SK-N-MC (cell line): ENCODE results near the gene MBIP.
A peak's percentile ranks its signal among the peaks of the same experiment; 100 is the strongest.

Experiments used
- DNase-seq: peaks from one replicate; pipeline ENCODE4 v3.0.0-alpha.2; 2011; ENCODE audit warnings: low read depth, low spot score
- H3K27ac ChIP-seq: fragments of 200-600 bp; sonication (generic); 2 replicates; pipeline ENCODE4 v1.5.1; 2016; ENCODE audit warnings: mixed run types
- H3K36me3 ChIP-seq: fragments of 200-600 bp; sonication (generic); 2 replicates; pipeline ENCODE4 v1.6.1; 2017; ENCODE audit warnings: antibody characterized with exemption, low read length, mixed read lengths; ENCODE audit not compliant: insufficient read depth
- H3K4me3 ChIP-seq: fragments of 200-600 bp; sonication (generic); 2 replicates; pipeline ENCODE4 v1.5.1; 2016
- H3K9ac ChIP-seq: fragments of 200-600 bp; sonication (generic); 2 replicates; pipeline ENCODE4 v1.8.0; 2017; ENCODE audit warnings: mixed run types, mixed read lengths; ENCODE audit not compliant: insufficient read length
- H3K9me3 ChIP-seq: fragments of 200-600 bp; sonication (generic); 2 replicates; pipeline ENCODE4 v1.6.1; 2017; ENCODE audit warnings: low read depth, mild to moderate bottlenecking, antibody characterized with exemption, low read length, moderate library complexity, mixed read lengths
- EZH2 ChIP-seq: fragments of 200-600 bp; sonication (generic); IDR thresholded peaks from one replicate; pipeline ENCODE4 v1.6.1; 2017; ENCODE audit warnings: antibody characterized with exemption
- FOXP2 ChIP-seq: optimal IDR thresholded peaks from 2 replicates; pipeline ENCODE3; 2011; ENCODE audit warnings: mild to moderate bottlenecking, moderate library complexity; ENCODE audit not compliant: insufficient read depth; ENCODE audit errors: extremely low read length, control extremely low read depth
- POLR2AphosphoS5 ChIP-seq: IDR thresholded peaks from 2 replicates; pipeline ENCODE4 v1.6.1; 2012; ENCODE audit warnings: mild to moderate bottlenecking, low read depth, low read length, borderline replicate concordance

The MBIP gene

GRCh38 chr14:36320200-36320896, at the start of gene MBIP:
Gene MBIP (minus strand): TSS chr14:36320637. CDS start chr14:36320588, 49 bp downstream.
- DNase-seq, result peak; percentile 95
- peak; percentile 43 for TF ChIP-seq FOXP2
- TF ChIP-seq EZH2, result no peak
- TF ChIP-seq POLR2AphosphoS5, result peak; percentile 88
- peak within 1 kb of the TSS; percentile 38; the same call in 1 of the 2 replicates for H3K27ac ChIP-seq

DNA sequence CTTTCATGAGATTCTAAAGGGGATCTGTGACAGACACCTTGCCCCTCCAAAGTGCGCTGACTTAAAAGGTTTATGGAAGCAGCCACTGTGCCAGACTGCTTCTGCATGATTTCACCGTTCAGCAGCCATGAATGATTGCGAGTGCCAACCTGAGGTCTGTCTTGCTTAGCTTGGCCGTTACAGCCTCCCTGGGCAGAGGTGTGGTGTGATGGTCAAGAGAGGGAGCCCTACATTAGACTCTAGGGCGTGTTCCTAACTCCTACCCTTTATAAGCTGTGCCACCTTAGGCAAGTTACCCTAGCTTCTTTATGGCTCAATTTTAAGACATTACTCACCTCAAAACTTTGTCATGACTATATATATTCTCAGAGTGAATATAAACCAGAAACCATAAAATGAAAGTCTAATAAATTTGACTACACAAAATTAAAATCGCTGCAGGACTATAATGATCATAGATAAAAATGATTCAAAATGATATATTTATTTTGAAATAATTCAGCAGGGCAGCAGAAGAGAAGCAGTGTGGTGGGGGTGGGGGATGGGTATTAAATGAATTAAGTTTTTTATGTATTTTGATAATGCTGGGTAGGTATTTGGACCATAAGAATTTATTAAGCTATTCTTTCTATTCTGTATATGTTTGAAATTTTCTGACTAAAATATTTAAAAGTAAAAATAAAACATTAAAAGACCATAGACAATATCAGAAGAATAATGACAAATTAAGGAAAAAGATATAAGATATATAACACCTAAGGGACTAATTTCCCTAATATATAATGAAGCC, 47.7 kb upstream of the MBIP start:
- Histone ChIP-seq H3K36me3 (no peaks in the 10 kb centered on the region), H3K4me3 (no peak overlapping the region), H3K9me3 (no peaks in the 10 kb centered on the region), H3K9ac (no peak overlapping the region), H3K27ac (no peak overlapping the region)
- DNase-seq, result no peak
- TF ChIP-seq POLR2AphosphoS5 (no peak), FOXP2 (no peak), EZH2 (no peak)

More at GRCh38 chr14:36320200-36320896, at the start of gene MBIP:
- no peaks in the 10 kb centered on the region for H3K9me3 ChIP-seq
- no peaks in the 10 kb centered on the region for H3K36me3 ChIP-seq
- H3K4me3 ChIP-seq, result peak within 1 kb of the TSS; percentile 85
- H3K9ac ChIP-seq, result peak within 1 kb of the TSS; percentile 90

DNA sequence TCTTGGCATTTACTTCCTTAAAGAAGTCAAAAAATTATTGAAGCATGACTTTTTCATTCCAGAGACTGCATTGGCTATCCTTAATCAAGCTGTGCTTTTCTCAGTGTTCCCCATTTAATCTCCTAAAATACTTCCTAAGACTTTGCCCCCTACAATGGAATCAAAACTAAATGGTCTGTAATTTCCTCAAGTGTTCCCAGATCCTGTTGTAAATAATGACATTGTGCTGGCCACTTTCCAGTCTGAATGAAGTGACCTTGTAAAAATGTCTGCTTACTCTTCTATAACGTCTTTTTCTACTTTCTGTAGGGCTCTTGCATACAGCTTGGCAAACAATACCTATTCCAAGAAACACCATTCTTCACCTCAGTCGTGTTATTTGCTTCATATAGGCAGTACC, 45.3 kb upstream of the MBIP start:
- Histone ChIP-seq H3K36me3 (no peaks in the 10 kb centered on the region), H3K4me3 (no peak overlapping the region), H3K27ac (no peak overlapping the region), H3K9me3 (no peaks in the 10 kb centered on the region), H3K9ac (no peak overlapping the region)
- DNase-seq, result no peak
- TF ChIP-seq EZH2 (no peak), POLR2AphosphoS5 (no peak), FOXP2 (no peak)

DNA sequence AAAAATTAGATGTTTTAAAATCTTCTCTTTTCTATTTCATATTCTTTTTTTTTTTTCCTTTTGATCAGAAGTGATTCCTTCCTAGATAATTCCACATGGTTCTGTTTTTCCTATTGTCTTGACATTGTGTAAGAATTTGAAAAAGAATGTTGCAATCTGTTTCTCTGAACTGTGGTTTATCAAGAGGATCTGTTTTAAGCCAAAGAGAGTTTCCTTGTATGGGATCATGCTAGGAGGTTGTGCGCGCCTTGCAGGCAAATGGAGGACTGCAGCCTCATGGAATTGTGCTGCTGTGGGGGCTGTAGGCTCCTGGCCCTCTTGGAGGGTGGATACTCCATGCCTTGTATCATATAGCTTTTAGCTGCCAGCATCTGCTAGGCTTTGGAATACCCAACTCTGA, 43.3 kb upstream of the MBIP start:
- Histone ChIP-seq H3K4me3 (no peak overlapping the region), H3K9ac (no peak overlapping the region), H3K27ac (no peak overlapping the region), H3K9me3 (no peaks in the 10 kb centered on the region), H3K36me3 (no peaks in the 10 kb centered on the region)
- DNase-seq, result peak; percentile 34
- TF ChIP-seq EZH2 (no peak), POLR2AphosphoS5 (no peak), FOXP2 (no peak)

GRCh38 chr14:36362648-36363047, 42.2 kb upstream of the MBIP start:
- TF ChIP-seq EZH2 (no peak), FOXP2 (no peak), POLR2AphosphoS5 (no peak)
- no peak overlapping the region for H3K9ac ChIP-seq
- DNase-seq, result no peak
- no peaks in the 10 kb centered on the region for H3K9me3 ChIP-seq
- H3K4me3 ChIP-seq, result no peak overlapping the region
- H3K36me3 ChIP-seq, result no peaks in the 10 kb centered on the region
- H3K27ac ChIP-seq, result no peak overlapping the region

DNA sequence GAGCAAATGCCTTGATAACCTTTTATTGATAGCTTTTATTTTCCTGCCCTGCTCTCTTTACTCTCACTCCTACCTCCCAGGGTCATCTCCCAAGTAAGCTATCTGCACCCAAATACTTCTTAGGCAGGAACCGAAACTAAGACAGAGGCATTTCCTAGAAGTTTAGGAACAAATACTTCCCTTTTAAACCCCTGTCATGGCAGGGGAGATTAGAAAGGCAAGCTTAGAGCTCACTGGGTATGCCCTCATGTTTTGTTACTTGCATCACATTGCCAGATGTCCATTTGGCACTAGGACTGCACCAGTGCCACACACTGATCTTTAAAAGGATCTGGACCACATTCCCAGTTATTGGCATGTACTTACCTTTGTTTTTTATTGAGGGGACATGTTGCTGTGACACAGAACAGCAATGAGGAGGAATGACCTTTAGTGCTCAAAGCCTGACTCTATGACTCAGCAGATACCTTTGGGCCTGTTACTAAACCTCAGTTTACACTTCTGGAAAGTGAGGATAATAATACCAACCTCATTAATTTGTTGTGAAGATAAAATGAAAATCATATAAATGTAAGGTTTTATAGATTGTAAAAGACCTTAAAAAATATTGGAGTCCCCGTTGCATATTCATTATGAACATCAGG, 40.9 kb upstream of the MBIP start:
- Histone ChIP-seq H3K9ac (no peak overlapping the region), H3K36me3 (no peaks in the 10 kb centered on the region), H3K9me3 (peaks cover 5% of the 10 kb centered on the region; the same call in 1 of the 2 replicates), H3K27ac (no peak overlapping the region), H3K4me3 (no peak overlapping the region)
- DNase-seq, result no peak
- TF ChIP-seq FOXP2 (no peak), EZH2 (no peak), POLR2AphosphoS5 (no peak)

GRCh38 chr14:36356862-36357261, 36.4 kb upstream of the MBIP start:
- Histone ChIP-seq H3K27ac (no peak overlapping the region), H3K36me3 (no peaks in the 10 kb centered on the region), H3K9me3 (peaks cover 13% of the 10 kb centered on the region; the same call in 1 of the 2 replicates), H3K4me3 (no peak overlapping the region), H3K9ac (no peak overlapping the region)
- TF ChIP-seq POLR2AphosphoS5, result no peak
- TF ChIP-seq EZH2, result no peak
- no peak for TF ChIP-seq FOXP2
- no peak for DNase-seq

DNA sequence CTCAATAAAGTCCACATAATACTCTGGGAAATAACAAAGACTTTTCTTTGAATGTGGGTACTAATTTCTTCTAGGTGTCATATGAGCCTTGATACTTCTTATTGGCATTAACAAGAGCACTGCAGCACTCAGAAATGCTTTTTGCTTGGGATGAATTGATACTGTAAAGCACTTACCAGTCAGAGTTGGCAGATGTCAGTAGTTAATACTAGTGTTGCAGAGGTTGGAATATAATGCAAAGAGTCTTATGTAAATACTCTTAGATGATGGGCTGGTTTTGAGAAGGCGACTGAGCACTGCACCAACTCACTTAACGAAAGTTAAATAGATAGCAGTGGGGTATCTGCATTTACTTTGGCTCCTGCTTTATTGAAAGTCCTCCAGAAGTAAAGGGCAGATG, 25.6 kb upstream of the MBIP start:
- H3K27ac ChIP-seq, result no peak overlapping the region
- H3K9ac ChIP-seq, result no peak overlapping the region
- no peak overlapping the region for H3K4me3 ChIP-seq
- no peak for DNase-seq
- TF ChIP-seq EZH2, result no peak
- TF ChIP-seq FOXP2, result no peak
- TF ChIP-seq POLR2AphosphoS5, result no peak
- no peaks in the 10 kb centered on the region for H3K9me3 ChIP-seq
- H3K36me3 ChIP-seq, result no peaks in the 10 kb centered on the region
